Measurements from ENCODE around the gene PRAME. TPM values are rescaled to one million over a fixed set of nuclear protein-coding genes. Genes with fewer than 3 reads are reported as not detected.

Gene PRAME
- total RNA-seq, 5 donors from 2014 or later (not counting 1 experiment from before 2014, with no cell fraction given), result 1.7 to 2.7 (median 2.0) TPM; not detected in 2

DNA sequence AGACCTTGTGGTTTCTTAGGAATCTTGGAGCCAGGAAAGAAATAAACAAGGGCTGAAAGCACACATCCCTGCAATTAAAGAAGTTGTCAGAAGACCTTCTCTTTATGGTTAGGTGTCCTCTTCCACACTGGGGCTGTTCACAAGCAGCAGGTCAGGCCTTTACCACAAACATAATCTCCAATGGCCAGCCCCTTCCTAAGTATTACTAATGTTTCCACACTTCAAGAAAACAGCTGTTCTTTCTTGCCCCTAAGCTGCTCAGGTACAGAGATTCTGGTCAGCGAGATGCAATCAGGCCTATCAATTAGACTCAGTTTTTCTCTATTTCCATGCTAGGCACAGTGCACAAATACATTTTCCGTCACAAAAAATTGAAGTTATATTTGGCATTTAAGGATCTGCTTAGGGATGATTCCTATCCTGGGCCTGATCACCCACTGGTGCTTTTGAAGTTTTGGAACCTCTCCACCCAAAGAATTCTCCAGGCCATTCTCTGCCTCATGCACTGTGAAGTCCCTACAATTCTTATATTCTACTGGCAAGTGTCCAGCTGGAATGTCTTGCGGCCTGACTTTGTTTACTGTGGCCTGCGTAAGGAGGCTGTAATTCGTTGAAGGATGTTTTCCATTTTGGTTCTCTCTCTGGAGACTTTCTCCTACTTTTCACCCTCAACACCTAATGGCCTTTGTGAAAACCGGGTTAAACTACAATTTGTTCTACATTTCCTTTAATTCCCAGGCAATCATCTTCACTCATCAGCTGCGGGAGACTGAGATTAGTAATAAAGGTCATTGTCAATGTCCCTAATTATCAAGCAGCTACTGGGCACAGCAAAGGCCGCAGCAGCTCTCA is 5.1 kb downstream of the PRAME start:
- Mint-ChIP-seq H3K4me3 (no peak overlapping the region), H3K27me3 (no peaks in the 10 kb centered on the region), H3K27ac (no peak overlapping the region), H3K4me1 (peaks cover 0 to 1% (median under 1%) of the 10 kb centered on the region in 3 donors), H3K9me3 (no peaks in the 10 kb centered on the region), H3K36me3 (no peaks in the 10 kb centered on the region)
- Histone ChIP-seq H3K4me1 (ENCODE audit: control insufficient read depth in 1 of 2, extremely low read depth in 1 of 2, insufficient read depth in 2 of 2, low read length in 2 of 2) (peaks cover 0 to 3% of the 10 kb centered on the region in 2 experiments), H3K27ac (ENCODE audit: low read length) (no peak overlapping the region), H3K9me3 (no peaks in the 10 kb centered on the region), H3K36me3 (ENCODE audit: control insufficient read depth in 2 of 2, extremely low read depth in 1 of 2, insufficient read depth in 1 of 2, low read length in 1 of 2) (no peaks in the 10 kb centered on the region), H3K4me3 (ENCODE audit: control insufficient read depth in 1 of 2, extremely low read depth in 1 of 2, low read length in 1 of 2) (no peak overlapping the region), H3K27me3 (replicated peaks in 1 of 2; ENCODE audit: control insufficient read depth in 2 of 2, extremely low read depth in 1 of 2, insufficient read depth in 2 of 2, low read length in 1 of 2) (peaks cover 0 to 4% of the 10 kb centered on the region in 2 experiments)
- POLR2A ChIA-PET, result no interaction called here
- no peak for ATAC-seq (replicated peaks in 1 of 4)
- CTCF ChIA-PET, result no interaction called here
- DNase-seq, result no peak
- 80% methylated on average over 1 of the region's 8 CpGs for WGBS (ENCODE audit: insufficient coverage)

DNA sequence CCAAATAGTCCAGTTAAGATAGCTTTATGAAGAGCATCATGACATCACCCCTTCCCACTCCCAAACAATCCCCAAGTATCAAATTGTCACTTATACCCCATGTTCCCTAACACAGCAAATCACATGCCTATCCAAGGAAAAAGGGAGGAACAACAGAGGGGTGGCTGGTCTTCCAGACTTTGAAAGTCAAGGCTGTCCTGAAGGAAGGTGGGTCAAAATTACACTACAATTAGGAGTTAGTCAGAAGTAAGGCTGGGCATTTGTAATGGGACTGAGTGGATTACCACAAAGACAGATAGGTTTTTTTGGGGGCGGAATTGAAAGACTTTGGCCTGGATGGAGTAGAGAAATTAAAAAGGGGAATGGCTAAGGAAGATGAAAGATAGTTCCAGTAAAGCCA is 5.9 kb downstream of the PRAME start:
- H3K4me3 Mint-ChIP-seq, result no peak overlapping the region
- no peak overlapping the region for H3K27ac Mint-ChIP-seq
- ChIA-PET CTCF (no interaction called here), POLR2A (no interaction called here)
- no peak overlapping the region for H3K27ac ChIP-seq (ENCODE audit: low read length)
- H3K4me1 Mint-ChIP-seq, result no peaks in the 10 kb centered on the region
- ATAC-seq (replicated peaks in 1 of 4), result no peak
- no peak for DNase-seq
- no peaks in the 10 kb centered on the region for H3K36me3 ChIP-seq (ENCODE audit: control insufficient read depth in 2 of 2, extremely low read depth in 1 of 2, insufficient read depth in 1 of 2, low read length in 1 of 2)
- H3K9me3 ChIP-seq, result no peaks in the 10 kb centered on the region
- H3K4me1 ChIP-seq (ENCODE audit: control insufficient read depth in 1 of 2, extremely low read depth in 1 of 2, insufficient read depth in 2 of 2, low read length in 2 of 2), result no peaks in the 10 kb centered on the region
- no peak overlapping the region for H3K4me3 ChIP-seq (ENCODE audit: control insufficient read depth in 1 of 2, extremely low read depth in 1 of 2, low read length in 1 of 2)
- H3K27me3 Mint-ChIP-seq, result no peaks in the 10 kb centered on the region
- peaks cover 0 to 3% of the 10 kb centered on the region in 2 experiments for H3K27me3 ChIP-seq (replicated peaks in 1 of 2; ENCODE audit: control insufficient read depth in 2 of 2, extremely low read depth in 1 of 2, insufficient read depth in 2 of 2, low read length in 1 of 2)
- H3K36me3 Mint-ChIP-seq, result no peaks in the 10 kb centered on the region
- H3K9me3 Mint-ChIP-seq, result no peaks in the 10 kb centered on the region
- WGBS (ENCODE audit: insufficient coverage), result no CpG with 5 or more reads among the region's 1 CpG

DNA sequence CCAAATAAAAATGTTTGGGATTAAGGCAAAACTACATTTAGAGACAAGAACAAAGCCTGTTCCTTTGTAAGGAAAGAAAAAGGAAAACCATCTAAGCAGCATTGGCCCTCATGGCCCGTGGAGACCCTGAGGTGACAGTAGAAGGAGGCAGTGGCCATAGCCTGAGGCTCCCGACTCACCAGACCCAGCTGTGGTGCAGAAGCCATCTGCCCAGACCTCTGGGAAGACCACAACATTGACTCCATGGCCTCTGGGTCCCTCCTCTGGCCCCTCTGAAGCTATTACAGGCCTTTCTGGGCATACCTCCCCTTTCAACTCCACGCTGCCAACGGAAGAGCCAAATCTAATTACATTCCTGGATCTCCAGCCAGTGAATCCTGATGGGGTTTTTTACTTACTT is 6.4 kb downstream of the PRAME start:
- Histone ChIP-seq H3K27ac (ENCODE audit: low read length) (no peak overlapping the region), H3K27me3 (replicated peaks in 1 of 2; ENCODE audit: control insufficient read depth in 2 of 2, extremely low read depth in 1 of 2, insufficient read depth in 2 of 2, low read length in 1 of 2) (peaks cover 0 to 6% of the 10 kb centered on the region in 2 experiments), H3K4me3 (ENCODE audit: control insufficient read depth in 1 of 2, extremely low read depth in 1 of 2, low read length in 1 of 2) (no peak overlapping the region), H3K36me3 (ENCODE audit: control insufficient read depth in 2 of 2, extremely low read depth in 1 of 2, insufficient read depth in 1 of 2, low read length in 1 of 2) (no peaks in the 10 kb centered on the region), H3K4me1 (ENCODE audit: control insufficient read depth in 1 of 2, extremely low read depth in 1 of 2, insufficient read depth in 2 of 2, low read length in 2 of 2) (no peaks in the 10 kb centered on the region), H3K9me3 (no peaks in the 10 kb centered on the region)
- no peak overlapping the region for H3K27ac Mint-ChIP-seq
- peaks cover 0 to 3% of the 10 kb centered on the region in 2 donors for H3K27me3 Mint-ChIP-seq
- H3K4me1 Mint-ChIP-seq, result no peaks in the 10 kb centered on the region
- CTCF ChIA-PET, result no interaction called here
- POLR2A ChIA-PET, result no interaction called here
- no peak overlapping the region for H3K4me3 Mint-ChIP-seq
- ATAC-seq (replicated peaks in 1 of 4) (no peak), DNase-seq (no peak)
- 58% methylated on average over 2 of the region's 4 CpGs for WGBS (ENCODE audit: insufficient coverage)
- H3K9me3 Mint-ChIP-seq, result no peaks in the 10 kb centered on the region
- H3K36me3 Mint-ChIP-seq, result no peaks in the 10 kb centered on the region

DNA sequence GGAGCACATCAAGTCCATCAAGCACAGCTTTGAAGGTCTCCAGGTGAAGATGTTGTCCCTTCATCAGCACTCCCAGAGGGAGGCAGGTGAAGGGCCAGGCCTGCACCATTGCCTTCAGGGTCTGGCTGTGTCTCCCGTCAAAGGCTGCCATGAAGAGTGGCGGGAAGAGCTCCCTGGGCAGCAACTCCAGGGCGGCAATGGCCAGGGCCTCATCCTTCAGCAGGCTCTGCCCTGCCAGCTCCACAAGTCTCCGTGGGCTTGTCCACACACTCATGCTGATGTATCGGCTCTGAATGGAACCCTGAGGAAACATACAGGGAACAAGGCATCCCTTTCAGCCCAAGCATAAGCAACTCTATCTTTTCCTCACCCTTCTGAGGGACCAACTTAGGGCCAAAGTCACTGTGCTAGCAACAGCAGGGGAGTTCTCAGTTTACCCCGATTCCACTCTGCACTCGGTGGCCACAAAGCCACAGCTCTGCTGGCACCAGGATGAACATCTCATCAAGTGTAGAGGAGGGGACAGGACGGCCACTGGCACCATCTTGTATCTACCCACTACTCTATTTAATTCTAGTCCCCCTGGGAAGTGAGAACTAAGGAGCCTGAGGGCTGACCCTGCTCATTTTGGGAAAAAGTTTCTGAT is 8.2 kb downstream of the PRAME start:
- Histone ChIP-seq H3K36me3 (ENCODE audit: control insufficient read depth in 2 of 2, extremely low read depth in 1 of 2, insufficient read depth in 1 of 2, low read length in 1 of 2) (no peaks in the 10 kb centered on the region), H3K4me3 (ENCODE audit: control insufficient read depth in 1 of 2, extremely low read depth in 1 of 2, low read length in 1 of 2) (no peak overlapping the region), H3K4me1 (ENCODE audit: control insufficient read depth in 1 of 2, extremely low read depth in 1 of 2, insufficient read depth in 2 of 2, low read length in 2 of 2) (no peaks in the 10 kb centered on the region), H3K27me3 (replicated peaks in 1 of 2; ENCODE audit: control insufficient read depth in 2 of 2, extremely low read depth in 1 of 2, insufficient read depth in 2 of 2, low read length in 1 of 2) (peaks cover 0 to 6% of the 10 kb centered on the region in 2 experiments), H3K9me3 (no peaks in the 10 kb centered on the region), H3K27ac (ENCODE audit: low read length) (no peak overlapping the region)
- H3K27me3 Mint-ChIP-seq, result peaks cover 0 to 5% of the 10 kb centered on the region in 2 donors
- ATAC-seq (replicated peaks in 1 of 4) (no peak), DNase-seq (no peak)
- H3K4me3 Mint-ChIP-seq, result no peak overlapping the region
- H3K9me3 Mint-ChIP-seq, result no peaks in the 10 kb centered on the region
- no peaks in the 10 kb centered on the region for H3K36me3 Mint-ChIP-seq
- WGBS (ENCODE audit: insufficient coverage), result 94% methylated on average over 5 of the region's 8 CpGs
- CTCF ChIA-PET, result interaction anchor here in 1 of 2 donors (0.6 kb wide), 1 partner anchor 87 kb away, joined by 3 read pairs; no protein-coding TSS in a partner anchor
- H3K4me1 Mint-ChIP-seq, result no peaks in the 10 kb centered on the region
- no peak overlapping the region for H3K27ac Mint-ChIP-seq
- POLR2A ChIA-PET, result no interaction called here

DNA sequence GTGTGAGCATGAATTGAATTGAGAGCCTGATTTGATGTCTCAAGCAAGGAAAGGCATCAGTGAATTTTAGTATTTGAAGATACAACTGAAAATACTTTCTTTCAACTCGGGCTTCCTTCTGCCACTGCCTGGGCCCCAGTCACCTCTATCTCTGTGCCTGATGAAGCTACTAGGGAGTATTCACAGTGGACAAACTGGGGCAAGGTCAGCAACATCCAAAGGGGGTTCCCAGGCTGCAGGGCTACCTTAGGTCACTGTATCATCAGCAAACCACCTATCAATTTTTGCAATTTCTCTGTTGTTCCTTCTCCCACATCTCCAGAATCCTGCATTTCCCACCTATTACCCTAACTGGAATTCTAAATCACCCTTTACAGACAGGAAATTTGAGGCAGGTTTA is 10.2 kb downstream of the PRAME start:
- H3K4me3 Mint-ChIP-seq, result no peak overlapping the region
- DNase-seq, result no peak
- Histone ChIP-seq H3K9me3 (no peaks in the 10 kb centered on the region), H3K27me3 (replicated peaks in 1 of 2; ENCODE audit: control insufficient read depth in 2 of 2, extremely low read depth in 1 of 2, insufficient read depth in 2 of 2, low read length in 1 of 2) (peaks cover 0 to 13% of the 10 kb centered on the region in 2 experiments), H3K4me1 (ENCODE audit: control insufficient read depth in 1 of 2, extremely low read depth in 1 of 2, insufficient read depth in 2 of 2, low read length in 2 of 2) (no peaks in the 10 kb centered on the region), H3K4me3 (ENCODE audit: control insufficient read depth in 1 of 2, extremely low read depth in 1 of 2, low read length in 1 of 2) (no peak overlapping the region), H3K36me3 (ENCODE audit: control insufficient read depth in 2 of 2, extremely low read depth in 1 of 2, insufficient read depth in 1 of 2, low read length in 1 of 2) (no peaks in the 10 kb centered on the region), H3K27ac (ENCODE audit: low read length) (no peak overlapping the region)
- CTCF ChIA-PET, result no interaction called here
- H3K9me3 Mint-ChIP-seq, result no peaks in the 10 kb centered on the region
- no peaks in the 10 kb centered on the region for H3K36me3 Mint-ChIP-seq
- no peak for ATAC-seq (replicated peaks in 1 of 4)
- H3K4me1 Mint-ChIP-seq, result no peaks in the 10 kb centered on the region
- POLR2A ChIA-PET, result no interaction called here
- peaks cover 0 to 5% of the 10 kb centered on the region in 2 donors for H3K27me3 Mint-ChIP-seq
- no peak overlapping the region for H3K27ac Mint-ChIP-seq
- WGBS (ENCODE audit: insufficient coverage), result 22% methylated on average over 1 of the region's 1 CpG

DNA sequence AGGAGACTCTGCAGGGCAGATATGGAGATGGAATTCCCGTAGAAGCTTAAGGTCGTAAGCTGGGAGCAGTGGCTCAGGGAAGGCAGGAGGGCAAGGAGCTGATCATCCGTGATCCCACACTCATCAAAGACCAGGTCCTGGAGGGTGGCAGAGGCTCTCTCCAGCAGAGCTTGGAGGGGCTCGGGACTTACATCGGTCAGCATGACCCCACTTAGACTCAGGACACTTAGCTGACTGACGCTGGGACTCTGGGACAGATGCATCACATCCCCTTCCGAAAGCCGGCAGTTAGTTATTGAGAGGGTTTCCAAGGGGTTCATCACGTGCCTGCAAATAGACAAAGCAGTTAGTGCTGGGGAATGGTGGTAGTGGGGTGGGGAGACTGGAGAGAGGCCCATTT is 10.7 kb downstream of the PRAME start:
- Histone ChIP-seq H3K36me3 (ENCODE audit: control insufficient read depth in 2 of 2, extremely low read depth in 1 of 2, insufficient read depth in 1 of 2, low read length in 1 of 2) (no peaks in the 10 kb centered on the region), H3K27ac (ENCODE audit: low read length) (no peak overlapping the region), H3K4me3 (ENCODE audit: control insufficient read depth in 1 of 2, extremely low read depth in 1 of 2, low read length in 1 of 2) (no peak overlapping the region), H3K27me3 (replicated peaks in 1 of 2; ENCODE audit: control insufficient read depth in 2 of 2, extremely low read depth in 1 of 2, insufficient read depth in 2 of 2, low read length in 1 of 2) (peaks cover 0 to 16% of the 10 kb centered on the region in 2 experiments), H3K9me3 (no peaks in the 10 kb centered on the region), H3K4me1 (ENCODE audit: control insufficient read depth in 1 of 2, extremely low read depth in 1 of 2, insufficient read depth in 2 of 2, low read length in 2 of 2) (no peaks in the 10 kb centered on the region)
- H3K36me3 Mint-ChIP-seq, result no peaks in the 10 kb centered on the region
- H3K4me1 Mint-ChIP-seq, result no peaks in the 10 kb centered on the region
- POLR2A ChIA-PET, result no interaction called here
- WGBS (ENCODE audit: insufficient coverage), result 83% methylated on average over 6 of the region's 9 CpGs
- DNase-seq (no peak), ATAC-seq (replicated peaks in 1 of 4) (no peak)
- H3K27me3 Mint-ChIP-seq, result peaks cover 0 to 5% of the 10 kb centered on the region in 2 donors
- H3K4me3 Mint-ChIP-seq, result no peak overlapping the region
- H3K27ac Mint-ChIP-seq, result no peak overlapping the region
- H3K9me3 Mint-ChIP-seq, result no peaks in the 10 kb centered on the region
- CTCF ChIA-PET, result no interaction called here

Data from T-cell (primary cell).